NCI-H2029 treated with DMSO at 0.1 percent for 48 hours (cell line): Measurements from ENCODE around the gene PDGFRA.

ENCODE experiments used
- DNase-seq: peaks from one replicate; lab custom pipeline; 2025; lab: John Stamatoyannopoulos, UW

Gene PDGFRA

DNA sequence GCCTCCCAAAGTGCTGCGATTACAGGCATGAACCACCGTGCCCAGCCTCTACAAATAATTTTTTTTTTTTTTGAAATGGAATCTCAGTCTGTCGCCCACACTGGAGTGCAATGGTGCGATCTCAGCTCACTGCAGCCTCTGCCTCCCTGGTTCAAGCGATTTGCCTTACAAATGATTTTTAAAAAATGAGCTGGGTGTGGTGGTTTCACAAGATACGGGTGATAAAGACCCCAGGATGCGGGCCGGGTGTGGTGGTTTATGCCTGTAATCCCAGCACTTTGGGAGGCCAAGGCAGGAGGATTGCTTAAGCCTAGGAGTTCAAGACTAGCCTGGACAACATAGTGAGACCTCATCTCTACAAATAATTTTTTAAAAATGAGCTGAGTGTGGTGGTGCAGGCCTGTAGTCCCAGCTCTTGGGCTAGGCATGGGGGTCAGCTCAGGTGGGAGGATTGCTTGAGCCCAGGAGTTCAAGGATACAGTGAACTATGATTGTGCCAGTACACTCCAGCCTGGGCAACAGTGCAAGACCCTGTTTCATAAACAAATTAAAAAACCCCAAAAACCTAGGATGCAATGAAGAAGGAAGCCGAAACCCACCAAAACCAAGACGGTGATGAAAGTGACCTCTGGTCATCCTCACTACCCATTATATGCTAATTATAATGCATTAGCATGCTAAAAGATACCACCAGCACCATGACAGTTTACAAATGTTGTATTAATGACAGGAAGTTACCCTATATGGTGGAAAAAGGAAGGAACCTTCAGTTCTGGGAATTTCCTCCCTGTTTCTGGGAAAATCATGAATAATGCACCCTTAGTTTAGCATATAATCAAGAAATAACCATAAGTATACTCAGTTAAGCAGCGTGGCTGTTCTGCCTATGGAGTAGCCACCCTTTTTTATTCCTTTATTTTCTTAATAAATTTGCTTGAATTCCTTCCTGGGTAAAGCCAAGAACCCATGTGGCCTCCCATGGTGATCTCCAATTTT is 27.7 kb downstream of the PDGFRA start:
- DNase-seq, result no peak

DNA sequence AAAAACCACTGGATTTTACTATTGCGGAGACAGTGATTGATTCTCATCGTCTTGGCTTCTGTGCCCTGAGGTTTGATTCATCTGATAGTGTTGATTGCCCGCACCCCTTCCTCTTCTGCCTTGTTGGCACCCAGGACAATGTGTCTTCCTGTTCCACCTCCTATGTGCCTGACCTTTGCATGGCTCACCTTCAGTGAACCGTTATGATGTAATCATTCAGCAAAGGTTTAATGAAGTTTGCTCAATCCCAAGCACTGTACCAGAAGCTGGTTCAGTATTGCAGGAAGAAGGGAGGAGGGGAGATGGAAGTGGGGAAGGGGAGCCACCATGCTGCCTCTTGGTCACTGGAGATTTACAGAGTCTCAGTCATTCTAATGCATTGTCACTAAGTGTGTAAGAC is 36.3 kb downstream of the PDGFRA start:
- DNase-seq, result no peak

- DNase-seq, result no peak
Observed at GRCh38 chr4:54268151-54268550, 39.1 kb downstream of the PDGFRA start.

DNA sequence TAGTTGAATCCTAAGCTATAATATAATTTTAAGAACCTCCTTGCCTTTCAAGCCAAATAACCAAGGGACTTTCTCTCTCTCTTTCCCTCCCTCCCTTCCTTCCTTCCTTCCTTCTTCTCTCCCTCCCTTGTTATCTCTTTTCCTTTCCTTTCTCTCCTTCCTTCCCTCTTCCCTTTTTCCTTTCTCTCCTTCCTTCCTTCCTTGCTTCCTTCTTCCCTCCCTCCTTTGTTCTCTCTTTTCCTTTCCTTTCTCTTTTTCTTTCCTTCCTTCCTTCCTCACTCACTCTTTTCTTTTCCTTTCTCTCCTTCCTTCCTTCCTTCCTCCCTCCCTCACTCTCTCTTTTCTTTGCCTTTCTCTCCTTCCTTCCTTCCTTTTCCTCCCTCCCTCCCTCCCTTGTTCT is 42.4 kb downstream of the PDGFRA start:
- no peak for DNase-seq

GRCh38 chr4:54272051-54272450 is 43.0 kb downstream of the PDGFRA start:
- DNase-seq, result no peak

GRCh38 chr4:54274264-54274663 is 45.2 kb downstream of the PDGFRA start:
- no peak for DNase-seq

- no peak for DNase-seq
Observed at GRCh38 chr4:54274795-54275665, 45.9 kb downstream of the PDGFRA start.

- no peak for DNase-seq
Observed at GRCh38 chr4:54276641-54277430, 47.7 kb downstream of the PDGFRA start.

DNA sequence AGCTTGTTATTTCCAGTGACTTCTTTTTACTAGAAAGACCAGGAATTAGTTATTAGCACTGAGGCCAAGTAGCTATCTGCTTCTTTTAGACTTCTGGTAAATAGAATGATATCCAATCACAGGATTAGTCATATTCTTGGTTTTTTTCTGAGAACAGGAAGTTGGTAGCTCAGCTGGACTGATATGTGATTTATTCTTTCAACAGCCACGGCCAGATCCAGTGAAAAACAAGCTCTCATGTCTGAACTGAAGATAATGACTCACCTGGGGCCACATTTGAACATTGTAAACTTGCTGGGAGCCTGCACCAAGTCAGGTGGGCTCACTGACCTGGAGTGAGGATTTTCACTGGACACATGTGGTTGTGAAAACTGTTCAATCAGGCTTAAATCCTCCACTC is 48.6 kb downstream of the PDGFRA start:
- no peak for DNase-seq

DNA sequence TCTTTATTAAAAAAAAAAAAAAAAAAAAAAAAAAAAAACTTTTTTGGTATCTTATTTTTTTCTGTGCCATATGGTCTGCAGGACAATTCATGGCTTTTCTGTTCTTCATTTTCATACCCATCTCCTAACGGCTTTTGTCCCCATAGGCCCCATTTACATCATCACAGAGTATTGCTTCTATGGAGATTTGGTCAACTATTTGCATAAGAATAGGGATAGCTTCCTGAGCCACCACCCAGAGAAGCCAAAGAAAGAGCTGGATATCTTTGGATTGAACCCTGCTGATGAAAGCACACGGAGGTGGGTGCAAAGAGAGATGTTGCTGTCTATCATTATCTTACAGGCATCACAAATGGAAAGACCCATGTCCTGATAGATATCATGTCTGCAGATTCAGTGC is 49.1 kb downstream of the PDGFRA start:
- DNase-seq, result no peak

- DNase-seq, result no peak
Observed at GRCh38 chr4:54281054-54281766, 52.1 kb downstream of the PDGFRA start.

DNA sequence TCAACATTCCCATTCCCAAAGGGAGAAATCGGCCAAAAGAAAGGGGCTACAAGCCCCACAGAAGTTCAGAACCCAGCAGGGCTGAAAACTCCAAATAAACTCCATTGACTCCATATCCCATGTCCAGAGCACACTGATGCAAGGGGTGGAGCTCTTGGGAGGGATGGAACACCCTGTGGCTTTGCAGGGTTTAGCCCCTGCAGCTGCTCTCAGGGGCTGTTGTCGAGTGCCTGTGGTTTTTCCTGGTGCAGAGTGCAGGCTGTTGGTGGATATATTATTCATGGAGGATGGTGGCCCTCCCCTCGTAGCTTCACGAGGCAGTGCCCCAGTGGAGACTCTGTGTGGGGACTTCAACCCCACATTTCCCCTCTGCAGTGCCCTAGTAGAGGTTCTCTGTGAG is 53.7 kb downstream of the PDGFRA start:
- DNase-seq, result no peak

GRCh38 chr4:54289316-54289715 is 60.2 kb downstream of the PDGFRA start:
- no peak for DNase-seq

GRCh38 chr4:54290980-54291379 is 61.9 kb downstream of the PDGFRA start:
- no peak for DNase-seq

GRCh38 chr4:54296548-54297203 is 67.6 kb downstream of the PDGFRA start:
- DNase-seq, result no peak

DNA sequence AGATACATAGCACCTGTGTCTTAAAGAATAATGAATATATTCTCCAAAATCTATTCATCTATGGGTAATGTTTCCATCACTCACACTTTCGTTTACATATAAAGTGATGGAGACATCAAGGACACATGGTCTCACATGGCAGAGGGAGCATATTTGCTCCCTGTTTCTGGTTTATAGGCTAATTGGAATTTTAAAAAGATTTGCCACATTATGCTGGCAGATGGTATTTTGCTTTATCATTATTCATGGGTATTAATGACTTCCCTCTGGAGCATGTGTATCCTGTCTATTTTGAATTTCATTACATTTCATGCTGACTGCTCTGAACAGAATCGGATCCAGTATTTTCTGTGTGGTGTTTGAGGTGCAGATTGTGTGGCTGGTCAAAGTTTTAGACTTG is 79.0 kb downstream of the PDGFRA start:
- DNase-seq, result no peak

DNA sequence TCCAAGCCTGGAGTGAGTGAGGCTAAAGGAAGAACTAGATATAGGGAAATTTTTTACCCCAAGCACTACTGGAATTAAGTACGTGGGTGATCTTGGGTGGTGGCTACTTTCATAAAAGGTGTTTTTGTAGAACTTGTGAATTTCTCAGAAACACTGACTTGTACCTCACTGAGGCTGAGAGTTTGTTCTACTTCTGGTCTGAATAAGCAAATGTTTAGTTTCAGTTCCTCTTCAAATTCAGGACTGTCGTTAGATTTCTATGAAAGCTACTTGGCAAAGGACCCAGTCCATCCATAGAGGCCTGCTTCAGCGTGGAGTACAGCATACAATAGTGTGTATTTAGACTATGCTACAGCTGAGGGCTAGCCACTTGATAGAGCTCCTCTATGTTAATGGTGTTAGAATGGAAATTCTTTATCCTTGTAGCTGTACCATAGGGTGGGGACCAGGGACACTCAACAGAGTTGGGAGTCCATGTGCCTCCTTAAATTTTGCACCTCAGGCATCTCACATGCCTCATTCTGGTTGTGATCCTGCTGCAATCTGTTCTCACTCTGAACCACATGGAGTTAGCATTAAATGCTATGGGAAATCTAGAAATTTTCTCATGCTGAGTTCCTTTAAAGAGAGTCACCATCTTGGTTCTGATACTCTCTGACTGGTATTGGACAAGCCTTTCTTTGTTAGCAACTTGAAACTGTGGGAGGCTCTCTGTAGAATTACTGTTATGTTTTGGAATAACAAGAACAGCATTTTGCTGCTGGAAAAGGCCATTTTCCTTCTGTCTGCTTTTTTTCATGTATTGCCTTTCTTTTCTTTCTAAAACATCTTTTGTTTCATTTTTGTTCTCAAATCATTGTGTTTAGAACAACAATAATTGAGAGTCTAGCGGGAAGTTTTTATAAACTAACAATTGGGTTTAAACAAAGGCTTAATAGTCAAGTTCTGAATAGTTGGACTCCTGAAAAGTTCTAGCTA is 86.8 kb downstream of the PDGFRA start:
- DNase-seq, result no peak

GRCh38 chr4:54317690-54318089 is 88.6 kb downstream of the PDGFRA start:
- DNase-seq, result no peak

DNA sequence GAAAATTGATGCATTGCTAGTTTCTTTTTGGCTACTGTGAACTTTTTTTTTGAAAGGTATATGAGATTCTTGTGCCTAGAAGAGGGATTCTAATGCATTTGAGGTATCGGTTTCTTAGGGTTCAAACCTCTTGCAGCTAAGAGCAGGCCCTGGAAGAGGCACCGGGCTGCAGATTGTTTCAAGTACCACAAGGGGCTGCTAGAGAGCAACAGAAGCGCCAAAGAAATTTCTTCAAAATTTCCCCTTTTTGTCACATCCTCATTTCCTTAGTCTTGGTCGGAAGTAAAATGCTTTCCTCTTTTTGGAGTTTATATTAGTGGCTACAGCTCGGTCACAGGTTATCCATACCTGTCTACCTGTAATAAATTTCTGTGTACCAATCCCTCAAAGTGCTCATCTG is 89.8 kb downstream of the PDGFRA start:
- no peak for DNase-seq
